Measurements from ENCODE around the gene RGS10. TPM values are rescaled to one million over a fixed set of nuclear protein-coding genes. Genes with fewer than 3 reads are reported as not detected.

Gene RGS10
- total RNA-seq, 1 experiment from 2014 or later, result 10.6 TPM

DNA sequence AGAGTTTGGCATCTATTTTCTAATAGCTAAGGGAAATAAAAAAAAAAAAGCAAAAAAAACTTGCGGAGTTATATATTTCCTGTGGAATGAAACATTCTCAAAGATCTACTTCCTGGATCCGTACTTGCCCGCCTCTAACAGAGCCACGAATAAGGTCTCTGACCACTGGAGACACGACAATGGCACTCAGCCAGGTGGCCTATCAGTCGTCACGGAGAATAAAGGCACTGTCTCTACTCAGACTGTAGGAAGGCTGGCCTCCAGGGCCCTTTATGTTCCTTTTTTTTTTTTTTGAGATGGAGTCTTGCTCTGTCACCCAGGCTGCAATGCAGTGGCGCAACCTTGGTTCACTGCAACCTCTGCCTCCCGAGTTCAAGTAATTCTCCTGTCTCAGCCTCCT is 58.7 kb downstream of the RGS10 start:
- Histone ChIP-seq H3K9ac (ENCODE audit: extremely low read depth, insufficient read length, low read length) (no peak overlapping the region), H2BK5ac (ENCODE audit: insufficient read length, low read length) (no peak overlapping the region), H3K23ac (ENCODE audit: insufficient read length, low read depth, low read length) (no peak overlapping the region), H2AK5ac (ENCODE audit: insufficient read length, low read length) (no peak overlapping the region), H2AFZ (ENCODE audit: low read length) (no peak overlapping the region), H4K20me1 (ENCODE audit: control insufficient read depth, insufficient read depth, insufficient read length) (no peaks in the 10 kb centered on the region), H4K8ac (replicated peaks; ENCODE audit: insufficient read length, low read depth, low read length) (no peak overlapping the region), H3K4me2 (ENCODE audit: insufficient read depth, insufficient read length, low read length) (no peak overlapping the region), H3K27me3 (ENCODE audit: insufficient read depth, low read length) (peaks cover 24% of the 10 kb centered on the region), H4K91ac (ENCODE audit: insufficient read length, low read depth, low read length) (no peak overlapping the region), H3K9me3 (ENCODE audit: control insufficient read depth, low read depth, low read length) (no peaks in the 10 kb centered on the region), H2BK20ac (ENCODE audit: low read depth, low read length, poor library complexity, severe bottlenecking) (no peak overlapping the region), H3K4ac (ENCODE audit: low read depth, low read length) (no peak overlapping the region), H3K27ac (ENCODE audit: insufficient read length, low read depth, low read length) (no peak overlapping the region), H2BK120ac (ENCODE audit: low read depth, low read length, poor library complexity, severe bottlenecking) (no peak overlapping the region), H4K5ac (ENCODE audit: insufficient read length, low read depth, low read length) (no peak overlapping the region), H3K14ac (ENCODE audit: insufficient read depth, low read length) (no peak overlapping the region), H3T11ph (ENCODE audit: low read length) (no peak overlapping the region), H3K79me2 (ENCODE audit: insufficient read depth, low read length) (no peaks in the 10 kb centered on the region), H3K4me1 (ENCODE audit: insufficient read depth, low read length) (no peaks in the 10 kb centered on the region; the same call in 1 of the 2 replicates), H3K79me1 (ENCODE audit: insufficient read depth, low read depth, low read length, poor library complexity, severe bottlenecking) (no peaks in the 10 kb centered on the region), H3K23me2 (ENCODE audit: insufficient read length, low read depth, low read length, poor library complexity, severe bottlenecking) (no peaks in the 10 kb centered on the region), H2BK12ac (ENCODE audit: insufficient read length, low read depth, low read length) (no peak overlapping the region), H3K56ac (ENCODE audit: insufficient read length, low read depth, low read length) (no peak overlapping the region), H2BK15ac (ENCODE audit: low read depth, low read length) (no peak overlapping the region), H3K18ac (ENCODE audit: insufficient read length, low read depth, low read length) (no peak overlapping the region)
- no peak overlapping the region for H3K4me3 Mint-ChIP-seq
- no peaks in the 10 kb centered on the region for H3K36me3 Mint-ChIP-seq (ENCODE audit: insufficient read depth in 1 of 3, low read depth in 3 of 3)
- no peak overlapping the region for H3K27ac Mint-ChIP-seq
- DNase-seq, result no peak
- H3K4me1 Mint-ChIP-seq, result peaks cover 7 to 10% of the 10 kb centered on the region in 2 experiments
- no CpG with 5 or more reads among the region's 9 CpGs for WGBS (ENCODE audit: extremely low coverage, insufficient read length, low lambda C conversion rate)
- H3K9me3 Mint-ChIP-seq, result no peaks in the 10 kb centered on the region
- TF ChIP-seq, protein P1, sequence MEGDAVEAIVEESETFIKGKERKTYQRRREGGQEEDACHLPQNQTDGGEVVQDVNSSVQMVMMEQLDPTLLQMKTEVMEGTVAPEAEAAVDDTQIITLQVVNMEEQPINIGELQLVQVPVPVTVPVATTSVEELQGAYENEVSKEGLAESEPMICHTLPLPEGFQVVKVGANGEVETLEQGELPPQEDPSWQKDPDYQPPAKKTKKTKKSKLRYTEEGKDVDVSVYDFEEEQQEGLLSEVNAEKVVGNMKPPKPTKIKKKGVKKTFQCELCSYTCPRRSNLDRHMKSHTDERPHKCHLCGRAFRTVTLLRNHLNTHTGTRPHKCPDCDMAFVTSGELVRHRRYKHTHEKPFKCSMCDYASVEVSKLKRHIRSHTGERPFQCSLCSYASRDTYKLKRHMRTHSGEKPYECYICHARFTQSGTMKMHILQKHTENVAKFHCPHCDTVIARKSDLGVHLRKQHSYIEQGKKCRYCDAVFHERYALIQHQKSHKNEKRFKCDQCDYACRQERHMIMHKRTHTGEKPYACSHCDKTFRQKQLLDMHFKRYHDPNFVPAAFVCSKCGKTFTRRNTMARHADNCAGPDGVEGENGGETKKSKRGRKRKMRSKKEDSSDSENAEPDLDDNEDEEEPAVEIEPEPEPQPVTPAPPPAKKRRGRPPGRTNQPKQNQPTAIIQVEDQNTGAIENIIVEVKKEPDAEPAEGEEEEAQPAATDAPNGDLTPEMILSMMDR (conservative IDR thresholded peaks at IDR 0.05), result no peak
- H3K27me3 Mint-ChIP-seq (ENCODE audit: low read depth), result peaks cover 85% of the 10 kb centered on the region
